IMR-90 (cell line): ENCODE results near the gene COL28A1. TPM values are rescaled to one million over a fixed set of nuclear protein-coding genes. Genes with fewer than 3 reads are reported as not detected.

Source experiments
- ATAC-seq: fragments of 200-7000 bp; cut with Tn5 transposase; 2 replicates; pipeline ENCODE4 v1.9.1; 2020; ENCODE audit warnings: low read depth, mild to moderate bottlenecking, moderate library complexity
- BruUV-seq: library from RNA; stranded (reverse); fragments of 400-500 nt; replicated peaks from 2 replicates; lab custom pipeline; 2021; lab: Mats Ljungman, UMichigan
- CTCF ChIA-PET: fragments of 300-600 bp; formaldehyde crosslinking; extraction: SDS; loops from one replicate; lab custom pipeline; 2021; ENCODE audit warnings: antibody characterized with exemption; lab: Yijun Ruan, JAX
- POLR2A ChIA-PET: fragments of 300-600 bp; sonication (Branson Sonifier 250); formaldehyde crosslinking; loops from one replicate; lab custom pipeline; 2022; ENCODE audit warnings: antibody characterized with exemption; ENCODE audit not compliant: unreplicated experiment; lab: Charles Lee
- DNase-seq: peaks from one replicate; pipeline ENCODE4 v3.0.0; 2013
- H2AFZ ChIP-seq: replicated peaks from 2 replicates; pipeline ENCODE3; 2013; ENCODE audit warnings: low read length, mild to moderate bottlenecking; ENCODE audit not compliant: poor library complexity
- H2AK5ac ChIP-seq: 2 replicates; pipeline ENCODE4 v1.6.1; 2013; ENCODE audit warnings: low read depth, low read length, inconsistent platforms
- H2AK9ac ChIP-seq: replicated peaks from 2 replicates; pipeline ENCODE3; 2013; ENCODE audit warnings: mild to moderate bottlenecking, low read depth, low read length, moderate library complexity; ENCODE audit not compliant: poor library complexity
- H2BK120ac ChIP-seq: 2 replicates; pipeline ENCODE4 v1.6.1; 2013; ENCODE audit warnings: low read depth, low read length, inconsistent platforms
- H2BK15ac ChIP-seq: 3 replicates; pipeline ENCODE4 v1.6.1; 2013; ENCODE audit warnings: low read depth, low read length, inconsistent platforms
- H2BK20ac ChIP-seq: 2 replicates; pipeline ENCODE4 v1.6.1; 2013; ENCODE audit warnings: low read depth, mild to moderate bottlenecking, inconsistent platforms, low read length, moderate library complexity
- H2BK5ac ChIP-seq: 2 replicates; pipeline ENCODE4 v1.6.1; 2013; ENCODE audit warnings: mild to moderate bottlenecking, low read depth, low read length, inconsistent platforms; ENCODE audit not compliant: poor library complexity, severe bottlenecking
- H3K14ac ChIP-seq: replicated peaks from 2 replicates; pipeline ENCODE4 v1.6.1; 2013; ENCODE audit warnings: low read depth, low read length, inconsistent platforms
- H3K18ac ChIP-seq: 2 replicates; pipeline ENCODE4 v1.6.1; 2013; ENCODE audit warnings: low read depth, low read length, control low read depth
- H3K23ac ChIP-seq: 2 replicates; pipeline ENCODE4 v1.6.1; 2013; ENCODE audit warnings: low read depth, low read length, inconsistent platforms
- H3K27ac ChIP-seq: 2 replicates; pipeline ENCODE4 v1.5.1; 2013; ENCODE audit warnings: mild to moderate bottlenecking, control low read depth, low read length; ENCODE audit not compliant: insufficient read depth
- H3K27me3 ChIP-seq: 2 replicates; pipeline ENCODE4 v1.6.1; 2013; ENCODE audit warnings: low read length; ENCODE audit not compliant: control insufficient read depth, insufficient read depth
- H3K36me3 ChIP-seq: 2 replicates; pipeline ENCODE4 v1.6.1; 2013; ENCODE audit warnings: low read length, mixed read lengths; ENCODE audit not compliant: control insufficient read depth, insufficient read depth
- H3K4ac ChIP-seq: 2 replicates; pipeline ENCODE4 v1.6.1; 2013; ENCODE audit warnings: low read depth, low read length, inconsistent platforms
- H3K4me1 ChIP-seq: 2 replicates; pipeline ENCODE4 v1.6.1; 2013; ENCODE audit warnings: low read length, mixed read lengths; ENCODE audit not compliant: control insufficient read depth, insufficient read depth
- H3K4me2 ChIP-seq: 2 replicates; pipeline ENCODE4 v1.6.1; 2013; ENCODE audit warnings: low read depth, mild to moderate bottlenecking, control low read depth, low read length, moderate library complexity
- H3K4me3 ChIP-seq: 2 replicates; pipeline ENCODE4 v1.5.1; 2013; ENCODE audit warnings: low read depth, mild to moderate bottlenecking, control low read depth, low read length, moderate library complexity; ENCODE audit not compliant: insufficient read depth
- H3K56ac ChIP-seq: 2 replicates; pipeline ENCODE4 v1.6.1; 2013; ENCODE audit warnings: low read length, inconsistent platforms; ENCODE audit not compliant: insufficient read depth; ENCODE audit errors: extremely low read depth
- H3K79me1 ChIP-seq, 2 experiments: 2 replicates each; pipeline ENCODE4 v1.6.1; 2013; ENCODE audit warnings: low read length in 2 of 2, inconsistent platforms in 1 of 2, low read depth in 1 of 2
- H3K9ac ChIP-seq: 2 replicates; pipeline ENCODE4 v1.6.1; 2013; ENCODE audit warnings: low read depth, low read length, control low read depth
- H3K9me1 ChIP-seq: 2 replicates; pipeline ENCODE4 v1.6.1; 2013; ENCODE audit warnings: low read length, inconsistent platforms; ENCODE audit not compliant: insufficient read depth
- H3K9me3 ChIP-seq: 2 replicates; pipeline ENCODE4 v1.6.1; 2013; ENCODE audit warnings: low read length; ENCODE audit not compliant: control insufficient read depth, insufficient read depth
- H4K20me1 ChIP-seq: 2 replicates; pipeline ENCODE4 v1.6.1; 2013; ENCODE audit warnings: low read length, inconsistent platforms; ENCODE audit not compliant: insufficient read depth
- H4K5ac ChIP-seq: 2 replicates; pipeline ENCODE4 v1.6.1; 2013; ENCODE audit warnings: mild to moderate bottlenecking, low read depth, low read length, control low read depth
- H4K8ac ChIP-seq, 2 experiments: 2 replicates each; pipeline ENCODE4 v1.6.1; 2013; ENCODE audit warnings: low read depth in 2 of 2, low read length in 2 of 2, control low read depth in 1 of 2, inconsistent platforms in 1 of 2
- H4K91ac ChIP-seq: 2 replicates; pipeline ENCODE4 v1.6.1; 2013; ENCODE audit warnings: low read depth, low read length, inconsistent platforms; ENCODE audit not compliant: insufficient read depth
- BHLHE40 ChIP-seq: fragments of 150-350 bp; IDR thresholded peaks from 2 replicates; pipeline ENCODE4 v1.6.1; 2016; ENCODE audit warnings: mild to moderate bottlenecking, low read depth, low read length
- CEBPB ChIP-seq: IDR thresholded peaks from 2 replicates; pipeline ENCODE4 v1.6.1; 2012; ENCODE audit warnings: low read depth, low read length, improper control_type of control experiment
- ELK1 ChIP-seq: fragments of 150-350 bp; IDR thresholded peaks from 2 replicates; pipeline ENCODE4 v1.6.1; 2016; ENCODE audit warnings: low read depth, mild to moderate bottlenecking, low read length, moderate library complexity, borderline replicate concordance
- FOS ChIP-seq: fragments of 150-350 bp; IDR thresholded peaks from 2 replicates; pipeline ENCODE4 v1.6.1; 2016; ENCODE audit warnings: low read depth, low read length
- NFE2L2 ChIP-seq: fragments of 150-350 bp; IDR thresholded peaks from 2 replicates; pipeline ENCODE4 v1.6.1; 2016; ENCODE audit warnings: low read depth, mild to moderate bottlenecking, low read length
- POLR2A ChIP-seq: IDR thresholded peaks from 2 replicates; pipeline ENCODE4 v1.6.1; 2012; ENCODE audit warnings: mild to moderate bottlenecking, low read depth, low read length
- RAD21 ChIP-seq: IDR thresholded peaks from 2 replicates; pipeline ENCODE4 v1.6.1; 2012; ENCODE audit warnings: low read length, improper control_type of control experiment
- RCOR1 ChIP-seq: IDR thresholded peaks from 2 replicates; pipeline ENCODE4 v1.6.1; 2012; ENCODE audit warnings: mild to moderate bottlenecking, low read length, improper control_type of control experiment; ENCODE audit not compliant: insufficient replicate concordance
- RFX5 ChIP-seq: IDR thresholded peaks from 2 replicates; pipeline ENCODE4 v1.8.0; 2012; ENCODE audit warnings: low read depth, mild to moderate bottlenecking, low read length, moderate library complexity
- WGBS, 2 experiments: methylation state at CpG; one replicate each; pipeline versions ENCODE4 v1.1.5 to v1.1.7; 2013; ENCODE audit warnings: missing lambda C conversion rate in 2 of 2; ENCODE audit not compliant: insufficient read length in 1 of 2; ENCODE audit errors: extremely low coverage in 2 of 2; 5-methylcytosine and 5-hydroxymethylcytosine counted together
- dilution Hi-C: fragments of 300-500 bp; cut with HindIII; formaldehyde crosslinking; loops from one replicate; pipeline ENCODE4 v1.14.3; 2018; ENCODE audit warnings: low sequenced_read_pairs; ENCODE audit not compliant: unreplicated experiment
- in situ Hi-C: fragments of 300-500 bp; cut with MboI; formaldehyde crosslinking; loops from 3 replicates; pipeline ENCODE4 v1.14.3; 2019; ENCODE audit warnings: low sequenced_read_pairs, inconsistent platforms, mixed read lengths
- intact Hi-C: fragments of 100-400 bp; cut with micrococcal nuclease; formaldehyde crosslinking; loops from 2 replicates; pipeline ENCODE4 v1.10.0; 2022
- polyA plus RNA-seq, 3 experiments: library from polyadenylated mRNA; depleted of rRNA; stranded (reverse); fragments of >200 nt; gene quantifications; 2 replicates each; pipeline ENCODE4 v1.2.3, GENCODE V29; 2012; ENCODE audit warnings: low replicate concordance in 1 of 3
- total RNA-seq: library from RNA; depleted of rRNA; stranded (reverse); fragments of >200 nt; gene quantifications from 2 replicates; pipeline ENCODE4 v1.2.3, GENCODE V29; 2012

COL28A1 gene
- total and polyA plus RNA-seq, 2 of the 4 experiments (the other 2 are of a cell fraction): under 0.01 to 0.05 TPM

GRCh38 chr7:7495171-7495570 is 40.5 kb downstream of the COL28A1 start:
- DNase-seq (no peak), ATAC-seq (no peak)
- no peak overlapping the region for H4K8ac ChIP-seq
- WGBS, 2 experiments: no CpG with 5 or more reads among the region's 1 CpG
- no peaks in the 10 kb centered on the region for H4K20me1 ChIP-seq
- H4K91ac ChIP-seq: no peak overlapping the region
- H3K4me2 ChIP-seq: no peak overlapping the region
- no peak overlapping the region for H3K4me3 ChIP-seq
- H2AFZ ChIP-seq: no peak overlapping the region
- H2AK9ac ChIP-seq: no peak overlapping the region
- no peak overlapping the region for H3K4ac ChIP-seq
- no peak overlapping the region for H2BK120ac ChIP-seq
- no peak overlapping the region for H2BK15ac ChIP-seq
- no peak overlapping the region for H3K9ac ChIP-seq
- no TSS peak for BruUV-seq
- TF ChIP-seq RFX5 (no peak), CEBPB (no peak), POLR2A (no peak), ELK1 (no peak), NFE2L2 (no peak), BHLHE40 (no peak), FOS (no peak), RCOR1 (no peak), RAD21 (no peak)
- in situ Hi-C loops (no loop called here), intact Hi-C loops (no loop called here), dilution Hi-C loops (no loop called here)
- no peak overlapping the region for H4K5ac ChIP-seq
- no peak overlapping the region for H3K27ac ChIP-seq
- ChIA-PET POLR2A (no interaction called here), CTCF (no interaction called here)
- H3K56ac ChIP-seq: no peak overlapping the region
- H3K27me3 ChIP-seq: no peaks in the 10 kb centered on the region
- peaks cover 4% of the 10 kb centered on the region; the same call in 1 of the 2 replicates for H3K9me1 ChIP-seq
- H2AK5ac ChIP-seq: no peak overlapping the region
- H3K9me3 ChIP-seq: no peaks in the 10 kb centered on the region
- no peak overlapping the region for H3K18ac ChIP-seq
- no peaks in the 10 kb centered on the region for H3K79me1 ChIP-seq
- H3K36me3 ChIP-seq: no peaks in the 10 kb centered on the region
- H3K4me1 ChIP-seq: peaks cover 6% of the 10 kb centered on the region; the same call in 1 of the 2 replicates
- H2BK5ac ChIP-seq: no peak overlapping the region
- H3K14ac ChIP-seq: no peak overlapping the region
- no peak overlapping the region for H3K23ac ChIP-seq
- no peak overlapping the region for H2BK20ac ChIP-seq
